ENCODE results near the gene TTC31.
A peak's percentile ranks its signal among the peaks of the same experiment; 100 is the strongest.
"Not testable (repeated sequence)": the region's sequence is repeated elsewhere in the genome, so short reads cannot be mapped to it uniquely, and the experiment has no call there.

Gene TTC31

GRCh38 chr2:74444498-74445318, 38.2 kb upstream of the TTC31 start:
- Mint-ChIP-seq H3K36me3 (ENCODE audit: insufficient read depth) (no peaks in the 10 kb centered on the region), H3K4me1 (peaks cover 10% of the 10 kb centered on the region), H3K27ac (ENCODE audit: low read depth) (no peak overlapping the region), H3K27me3 (peaks cover 17% of the 10 kb centered on the region), H3K9me3 (no peaks in the 10 kb centered on the region), H3K4me3 (no peak overlapping the region)
- ATAC-seq (replicated peaks; ENCODE audit: extremely low read depth, poor library complexity, severe bottlenecking) (no peak), DNase-seq (ENCODE audit: low spot score in 2 of 2) (no peak)

GRCh38 chr2:74447230-74447999, 35.5 kb upstream of the TTC31 start:
- Mint-ChIP-seq H3K27me3 (peaks cover 4% of the 10 kb centered on the region), H3K4me3 (no peak overlapping the region), H3K9me3 (no peaks in the 10 kb centered on the region), H3K36me3 (ENCODE audit: insufficient read depth) (peaks cover 2% of the 10 kb centered on the region), H3K27ac (ENCODE audit: low read depth) (no peak overlapping the region), H3K4me1 (peaks cover 4% of the 10 kb centered on the region)
- ATAC-seq (replicated peaks; ENCODE audit: extremely low read depth, poor library complexity, severe bottlenecking) = no peak
- no peak for DNase-seq (ENCODE audit: low spot score in 2 of 2)

GRCh38 chr2:74448771-74449170, 34.1 kb upstream of the TTC31 start:
- peaks cover 13% of the 10 kb centered on the region for H3K4me1 Mint-ChIP-seq
- no peak overlapping the region for H3K27ac Mint-ChIP-seq (ENCODE audit: low read depth)
- H3K36me3 Mint-ChIP-seq (ENCODE audit: insufficient read depth) = peaks cover 2% of the 10 kb centered on the region
- no peak for ATAC-seq (replicated peaks; ENCODE audit: extremely low read depth, poor library complexity, severe bottlenecking)
- DNase-seq (ENCODE audit: low spot score in 2 of 2) = no peak
- H3K9me3 Mint-ChIP-seq = no peaks in the 10 kb centered on the region
- H3K27me3 Mint-ChIP-seq = no peaks in the 10 kb centered on the region
- no peak overlapping the region for H3K4me3 Mint-ChIP-seq

- Mint-ChIP-seq H3K9me3 (no peaks in the 10 kb centered on the region), H3K4me3 (no peak overlapping the region), H3K27ac (ENCODE audit: low read depth) (no peak overlapping the region), H3K36me3 (ENCODE audit: insufficient read depth) (peaks cover 12% of the 10 kb centered on the region), H3K4me1 (peaks cover 28% of the 10 kb centered on the region), H3K27me3 (no peaks in the 10 kb centered on the region)
- no peak for ATAC-seq (replicated peaks; ENCODE audit: extremely low read depth, poor library complexity, severe bottlenecking)
- no peak for DNase-seq (ENCODE audit: low spot score in 2 of 2)
Observed at GRCh38 chr2:74450570-74451190, 32.2 kb upstream of the TTC31 start.

- Mint-ChIP-seq H3K4me3 (peak within 1 kb of the TSS; percentile 97), H3K27me3 (no peaks in the 10 kb centered on the region), H3K9me3 (no peaks in the 10 kb centered on the region), H3K36me3 (ENCODE audit: insufficient read depth) (peaks cover 33% of the 10 kb centered on the region), H3K4me1 (peaks cover 70% of the 10 kb centered on the region), H3K27ac (ENCODE audit: low read depth) (peak within 1 kb of the TSS; percentile 100)
- ATAC-seq (replicated peaks; ENCODE audit: extremely low read depth, poor library complexity, severe bottlenecking) (peak; percentile 12), DNase-seq (ENCODE audit: low spot score in 2 of 2) (peak; percentile 98)
Observed at GRCh38 chr2:74454654-74455511, 28.0 kb upstream of the TTC31 start, which contains the start of gene INO80B. TSS of gene INO80B (plus strand) at chr2:74455087. CDS start at chr2:74455117, 30 bp downstream.

- Mint-ChIP-seq H3K4me3 (peak overlapping the region; percentile 97), H3K9me3 (no peaks in the 10 kb centered on the region), H3K36me3 (ENCODE audit: insufficient read depth) (peaks cover 34% of the 10 kb centered on the region), H3K27ac (ENCODE audit: low read depth) (peak overlapping the region; percentile 100), H3K4me1 (peaks cover 77% of the 10 kb centered on the region), H3K27me3 (no peaks in the 10 kb centered on the region)
- no peak for ATAC-seq (replicated peaks; ENCODE audit: extremely low read depth, poor library complexity, severe bottlenecking)
- DNase-seq (ENCODE audit: low spot score in 2 of 2) = no peak
Observed at GRCh38 chr2:74457129-74457548, 25.7 kb upstream of the TTC31 start.

GRCh38 chr2:74457549-74458131, 25.2 kb upstream of the TTC31 start:
- H3K4me1 Mint-ChIP-seq = peaks cover 74% of the 10 kb centered on the region
- peak; percentile 75 to 78 for DNase-seq (ENCODE audit: low spot score in 2 of 2)

GRCh38 chr2:74458132-74458937, 24.5 kb upstream of the TTC31 start, which contains the start of gene WBP1:
TSS of gene WBP1 (plus strand) at chr2:74458438. CDS start at chr2:74458603, 165 bp downstream.
- DNase-seq (ENCODE audit: low spot score in 2 of 2) (peak; percentile 92 to 99), ATAC-seq (replicated peaks; ENCODE audit: extremely low read depth, poor library complexity, severe bottlenecking) (peak; percentile 90)
- H3K4me1 Mint-ChIP-seq = peaks cover 74% of the 10 kb centered on the region
- H3K27ac Mint-ChIP-seq (ENCODE audit: low read depth) = peak within 1 kb of the TSS; percentile 100
- peak within 1 kb of the TSS; percentile 97 for H3K4me3 Mint-ChIP-seq
- H3K27me3 Mint-ChIP-seq = no peaks in the 10 kb centered on the region
- peaks cover 38% of the 10 kb centered on the region for H3K36me3 Mint-ChIP-seq (ENCODE audit: insufficient read depth)
- H3K9me3 Mint-ChIP-seq = no peaks in the 10 kb centered on the region

More at GRCh38 chr2:74457549-74458131, 25.2 kb upstream of the TTC31 start:
- Mint-ChIP-seq H3K9me3 (no peaks in the 10 kb centered on the region), H3K27ac (ENCODE audit: low read depth) (peak overlapping the region; percentile 100), H3K4me3 (peak overlapping the region; percentile 97), H3K27me3 (no peaks in the 10 kb centered on the region), H3K36me3 (ENCODE audit: insufficient read depth) (peaks cover 36% of the 10 kb centered on the region)
- peak; percentile 55 for ATAC-seq (replicated peaks; ENCODE audit: extremely low read depth, poor library complexity, severe bottlenecking)

- peak overlapping the region; percentile 100 for H3K27ac Mint-ChIP-seq (ENCODE audit: low read depth)
- no peaks in the 10 kb centered on the region for H3K9me3 Mint-ChIP-seq
- peak overlapping the region; percentile 97 for H3K4me3 Mint-ChIP-seq
- H3K27me3 Mint-ChIP-seq = no peaks in the 10 kb centered on the region
- H3K4me1 Mint-ChIP-seq = peaks cover 74% of the 10 kb centered on the region
- DNase-seq (ENCODE audit: low spot score in 2 of 2) (no peak), ATAC-seq (replicated peaks; ENCODE audit: extremely low read depth, poor library complexity, severe bottlenecking) (no peak)
- H3K36me3 Mint-ChIP-seq (ENCODE audit: insufficient read depth) = peaks cover 38% of the 10 kb centered on the region
Observed at GRCh38 chr2:74458938-74459363, 23.9 kb upstream of the TTC31 start.

- DNase-seq (ENCODE audit: low spot score in 2 of 2); H3K27me3 Mint-ChIP-seq; H3K9me3 Mint-ChIP-seq; ATAC-seq (replicated peaks; ENCODE audit: extremely low read depth, poor library complexity, severe bottlenecking): not testable (repeated sequence)
- Mint-ChIP-seq H3K27ac (ENCODE audit: low read depth) (peak overlapping the region; percentile 100), H3K4me3 (peak overlapping the region; percentile 97), H3K4me1 (peaks cover 69% of the 10 kb centered on the region), H3K36me3 (ENCODE audit: insufficient read depth) (peaks cover 36% of the 10 kb centered on the region)
Observed at GRCh38 chr2:74459503-74460118, 23.3 kb upstream of the TTC31 start.

Measured in central memory CD8-positive, alpha-beta T cell (primary cell).